Duodenal mucosa (tissue), 2 donors: ENCODE results near the gene ENPP7.

ENCODE experiments used
- H3K27ac ChIP-seq: one replicate; pipeline ENCODE4 v1.7.0; 2013; ENCODE audit warnings: low read depth, low read length
- H3K27me3 ChIP-seq, 2 donors: one replicate each; pipeline ENCODE4 v1.7.0; 2013; ENCODE audit warnings: low read length in 2 of 2, control low read depth in 1 of 2; ENCODE audit not compliant: insufficient read depth in 2 of 2, control insufficient read depth in 1 of 2
- H3K36me3 ChIP-seq, 2 donors: one replicate each; pipeline ENCODE4 v1.7.0; 2013; ENCODE audit warnings: low read length in 2 of 2, control low read depth in 1 of 2; ENCODE audit not compliant: insufficient read depth in 2 of 2, control insufficient read depth in 1 of 2
- H3K4me1 ChIP-seq, 2 donors: one replicate each; pipeline ENCODE4 v1.7.0; 2013; ENCODE audit warnings: low read length in 2 of 2, control low read depth in 1 of 2; ENCODE audit not compliant: insufficient read depth in 2 of 2, control insufficient read depth in 1 of 2
- H3K4me3 ChIP-seq, 2 donors: one replicate each; pipeline ENCODE4 v1.7.0; 2013; ENCODE audit warnings: low read length in 2 of 2, low read depth in 1 of 2
- H3K9ac ChIP-seq, 2 donors: one replicate each; pipeline ENCODE4 v1.7.0; 2013; ENCODE audit warnings: low read length in 2 of 2, low read depth in 1 of 2
- H3K9me3 ChIP-seq, 2 donors: one replicate each; pipeline ENCODE4 v1.7.0; 2013; ENCODE audit warnings: low read length in 2 of 2, control low read depth in 1 of 2; ENCODE audit not compliant: control insufficient read depth in 1 of 2

Gene ENPP7

DNA sequence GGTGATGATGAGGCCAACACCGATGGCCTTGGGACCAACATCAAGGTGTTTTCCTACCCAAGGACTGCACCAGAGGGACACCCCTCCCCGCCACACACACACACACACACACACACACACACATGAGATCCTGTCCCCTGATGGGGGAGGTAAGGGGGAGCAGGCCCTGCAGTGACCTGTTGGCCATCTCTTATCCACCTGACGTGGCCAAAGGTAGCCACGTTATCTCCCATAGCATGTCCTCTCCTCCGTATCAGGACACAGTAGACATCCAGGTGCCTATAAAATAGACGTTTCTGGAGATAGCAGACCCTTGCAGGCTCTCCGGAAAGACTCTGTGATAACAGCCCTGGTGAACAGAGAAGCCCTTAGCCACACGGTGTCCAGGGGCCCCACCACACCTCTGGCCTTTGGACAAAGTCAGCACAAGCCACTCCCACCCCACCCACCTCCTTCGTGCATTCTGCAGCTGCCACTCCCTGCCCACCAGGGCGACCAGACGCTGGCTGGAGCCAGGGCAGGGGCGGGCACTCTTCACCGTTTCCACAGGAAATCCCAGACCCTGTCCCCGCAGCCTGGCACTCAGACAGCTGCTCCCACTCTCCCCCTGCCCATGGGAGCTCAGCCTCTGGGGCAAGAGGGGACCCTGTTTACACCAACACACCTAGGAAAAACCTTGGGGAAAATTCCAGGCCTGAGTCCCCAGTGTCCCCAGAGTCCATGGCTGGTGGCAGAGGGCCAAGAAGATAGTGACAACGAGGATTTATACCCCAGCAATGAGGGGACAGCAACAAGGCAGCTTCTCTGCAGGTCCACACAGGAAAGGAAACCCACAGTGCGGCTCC is 15.4 kb upstream of the ENPP7 start:
- H3K36me3 ChIP-seq: no peaks in the 10 kb centered on the region
- no peaks in the 10 kb centered on the region for H3K9me3 ChIP-seq
- no peak overlapping the region for H3K27ac ChIP-seq
- peak overlapping the region in 1 of 2 donors; percentile 35 for H3K4me3 ChIP-seq
- H3K9ac ChIP-seq: no peak overlapping the region
- H3K4me1 ChIP-seq: peaks cover 5 to 32% of the 10 kb centered on the region in 2 donors
- H3K27me3 ChIP-seq: peaks cover 0 to 13% of the 10 kb centered on the region in 2 donors

DNA sequence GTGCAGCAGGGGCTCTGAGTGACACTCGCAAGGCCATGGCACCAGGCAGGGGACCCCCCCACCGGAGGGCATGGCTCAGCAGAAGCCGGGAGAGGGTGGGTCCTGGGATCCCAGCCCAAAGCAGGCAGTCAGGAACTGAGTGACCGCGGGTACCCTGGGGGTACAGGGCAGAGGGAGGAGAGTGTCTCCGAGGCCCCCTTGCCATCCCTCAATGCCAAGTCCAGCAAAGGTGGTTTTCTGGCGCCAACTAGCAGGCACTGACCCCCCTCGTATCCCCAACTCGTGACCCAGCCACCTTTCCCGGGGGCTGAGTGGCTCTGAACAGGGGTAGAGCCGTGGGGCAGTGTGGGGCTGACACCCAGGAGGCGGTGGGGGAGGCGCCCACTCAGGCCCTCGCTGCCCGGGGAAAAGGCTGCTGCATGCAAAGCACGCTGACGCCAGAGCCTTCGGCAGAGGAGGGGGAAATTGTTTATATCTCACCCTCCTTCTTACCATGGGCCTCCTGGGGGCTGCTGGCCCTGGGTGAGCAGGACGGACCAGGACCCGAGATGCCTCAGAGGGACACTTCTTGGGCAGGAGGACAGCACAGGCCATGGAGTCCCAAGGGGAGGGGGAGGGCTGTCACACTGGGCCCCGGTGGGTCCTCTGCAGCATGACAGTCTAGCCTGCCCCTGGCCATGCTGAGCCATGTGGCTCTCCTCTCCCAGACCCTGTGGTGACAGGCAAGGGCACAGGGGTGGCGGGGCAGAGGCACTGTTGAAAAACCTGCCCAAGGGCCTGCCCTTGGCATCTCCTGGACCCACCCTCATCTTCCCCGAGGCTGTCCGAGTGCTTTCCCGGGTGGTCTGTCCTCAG is 14.6 kb upstream of the ENPP7 start:
- H3K27ac ChIP-seq: no peak overlapping the region
- H3K9ac ChIP-seq: no peak overlapping the region
- H3K4me1 ChIP-seq: peaks cover 5 to 34% of the 10 kb centered on the region in 2 donors
- no peaks in the 10 kb centered on the region for H3K36me3 ChIP-seq
- peaks cover 0 to 13% of the 10 kb centered on the region in 2 donors for H3K27me3 ChIP-seq
- H3K9me3 ChIP-seq: no peaks in the 10 kb centered on the region
- no peak overlapping the region for H3K4me3 ChIP-seq

DNA sequence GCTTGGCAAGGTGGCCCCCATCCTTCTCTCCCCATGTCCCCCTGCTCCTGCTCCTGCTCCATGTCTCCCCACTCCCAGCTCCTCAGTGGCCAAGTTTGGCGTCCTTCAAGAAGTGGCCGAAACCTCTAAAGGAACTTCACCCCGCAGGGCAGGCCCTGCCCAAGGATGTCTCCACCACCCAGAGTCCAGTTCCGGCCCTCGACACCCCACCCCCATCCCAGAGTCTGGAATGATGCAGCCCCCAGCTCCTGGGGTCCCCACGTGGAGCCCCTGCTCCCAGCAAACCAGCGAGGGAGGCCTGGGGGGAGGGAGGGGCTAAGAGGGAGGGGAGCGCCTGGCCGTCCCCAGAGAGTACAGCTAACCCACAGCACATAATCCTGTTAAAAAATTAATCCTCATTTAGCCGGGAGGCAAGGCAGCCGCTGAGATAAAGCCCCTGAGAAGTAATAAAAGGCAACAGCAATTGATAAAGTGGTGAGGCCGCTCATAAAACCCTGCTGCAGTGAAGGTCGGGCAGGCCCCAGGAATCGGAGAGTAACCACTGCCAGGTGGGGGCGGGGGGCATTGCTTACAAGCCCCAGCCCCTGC is 9.9 kb upstream of the ENPP7 start:
- H3K9me3 ChIP-seq: no peaks in the 10 kb centered on the region
- H3K27me3 ChIP-seq: peaks cover 0 to 8% of the 10 kb centered on the region in 2 donors
- H3K4me3 ChIP-seq: no peak overlapping the region
- no peaks in the 10 kb centered on the region for H3K36me3 ChIP-seq
- no peak overlapping the region for H3K9ac ChIP-seq
- H3K4me1 ChIP-seq: peaks cover 11 to 32% of the 10 kb centered on the region in 2 donors
- no peak overlapping the region for H3K27ac ChIP-seq

DNA sequence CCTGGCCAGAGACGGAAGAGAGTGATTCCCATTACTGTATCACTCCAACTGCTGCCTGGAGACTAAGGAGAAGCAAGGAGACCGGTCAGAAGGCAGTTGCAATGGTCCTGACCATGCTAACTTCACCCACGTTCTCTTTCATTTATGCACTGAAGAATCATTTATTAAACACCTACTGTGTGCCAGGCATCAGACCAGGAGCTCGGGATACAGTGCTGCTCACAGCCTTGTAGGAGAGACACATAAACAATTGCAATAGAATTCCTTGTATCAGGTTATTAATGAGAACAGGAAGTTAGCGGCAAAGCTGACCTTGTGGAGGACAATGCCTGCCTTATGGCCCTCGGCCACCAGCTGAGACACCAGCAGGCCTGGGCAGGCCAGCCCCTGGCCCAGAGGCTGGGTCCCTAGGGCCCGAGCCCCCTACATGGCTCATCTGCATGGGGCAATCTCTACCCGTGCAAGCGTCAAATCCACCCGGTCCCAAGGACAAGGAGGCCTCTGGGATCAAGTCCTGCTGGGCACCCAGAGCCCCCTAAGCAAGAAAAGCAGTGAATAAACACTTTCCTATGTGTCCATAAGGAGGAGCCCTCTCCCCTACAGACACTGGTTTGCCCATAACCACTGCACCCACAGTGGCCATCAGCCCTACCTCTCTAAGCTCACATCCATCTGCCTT is 8.6 kb upstream of the ENPP7 start:
- no peaks in the 10 kb centered on the region for H3K27me3 ChIP-seq
- H3K9me3 ChIP-seq: no peaks in the 10 kb centered on the region
- no peak overlapping the region for H3K27ac ChIP-seq
- peaks cover 14 to 24% of the 10 kb centered on the region in 2 donors for H3K4me1 ChIP-seq
- no peak overlapping the region for H3K4me3 ChIP-seq
- no peaks in the 10 kb centered on the region for H3K36me3 ChIP-seq
- no peak overlapping the region for H3K9ac ChIP-seq

DNA sequence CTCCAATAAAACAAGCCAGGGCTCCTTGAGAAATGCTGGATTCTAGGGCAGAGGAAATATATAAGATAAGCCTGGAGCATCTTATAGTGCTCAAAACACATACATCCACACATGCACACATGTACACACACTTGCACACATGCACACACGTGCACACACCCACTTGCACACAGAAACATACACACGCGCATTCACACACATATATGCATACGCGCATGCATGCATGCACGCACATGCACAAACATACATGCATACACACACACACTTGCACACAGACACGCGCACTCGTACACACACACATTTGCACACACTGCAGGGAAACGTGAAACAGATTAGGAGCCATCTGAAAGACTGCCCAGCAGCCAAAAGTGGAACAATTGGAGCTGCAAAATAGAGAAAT is 8.0 kb upstream of the ENPP7 start:
- H3K9ac ChIP-seq: no peak overlapping the region
- no peak overlapping the region for H3K4me3 ChIP-seq
- no peaks in the 10 kb centered on the region for H3K36me3 ChIP-seq
- no peaks in the 10 kb centered on the region for H3K9me3 ChIP-seq
- H3K27me3 ChIP-seq: no peaks in the 10 kb centered on the region
- peaks cover 14 to 24% of the 10 kb centered on the region in 2 donors for H3K4me1 ChIP-seq
- H3K27ac ChIP-seq: no peak overlapping the region

DNA sequence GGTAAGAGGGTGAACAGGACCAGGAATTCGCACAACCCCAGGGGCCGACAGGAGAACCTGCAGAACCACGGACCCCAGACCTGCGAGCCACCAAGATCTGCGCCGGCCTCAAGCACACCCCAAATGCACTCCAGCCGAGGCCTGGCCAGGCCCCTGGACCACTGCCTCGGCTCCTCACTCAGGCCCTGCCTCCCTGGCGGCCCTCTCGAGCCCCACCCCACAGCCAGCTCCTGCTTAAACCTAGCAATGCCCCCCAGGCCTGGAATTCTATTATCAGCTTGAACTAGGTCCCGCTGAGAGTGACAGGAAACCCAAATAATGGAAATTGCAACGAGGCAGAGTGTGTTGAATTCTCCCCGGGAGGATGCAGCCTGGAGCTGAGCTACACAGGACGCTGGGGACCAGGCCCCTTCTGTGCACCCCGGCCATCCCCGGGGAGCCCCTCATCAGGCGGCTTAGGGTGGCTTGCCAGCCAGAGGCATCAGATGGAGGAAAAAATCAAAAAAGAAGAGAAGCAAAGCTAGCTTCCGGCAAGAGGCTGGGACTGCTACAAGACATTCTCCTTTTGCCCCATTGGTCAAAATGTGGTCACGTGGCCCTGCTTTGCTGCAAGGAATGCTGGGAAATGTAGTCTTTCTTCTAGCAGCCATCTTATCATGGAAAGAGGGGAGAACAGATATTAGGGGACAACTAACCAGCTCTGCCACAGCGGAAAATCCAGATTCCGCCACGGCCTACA is 2.4 kb upstream of the ENPP7 start:
- Histone ChIP-seq H3K4me3 (peak overlapping the region; percentile 55 to 62), H3K9ac (no peak overlapping the region), H3K27ac (no peak overlapping the region), H3K27me3 (no peaks in the 10 kb centered on the region), H3K9me3 (no peaks in the 10 kb centered on the region), H3K36me3 (no peaks in the 10 kb centered on the region), H3K4me1 (peaks cover 16 to 39% of the 10 kb centered on the region in 2 donors)

DNA sequence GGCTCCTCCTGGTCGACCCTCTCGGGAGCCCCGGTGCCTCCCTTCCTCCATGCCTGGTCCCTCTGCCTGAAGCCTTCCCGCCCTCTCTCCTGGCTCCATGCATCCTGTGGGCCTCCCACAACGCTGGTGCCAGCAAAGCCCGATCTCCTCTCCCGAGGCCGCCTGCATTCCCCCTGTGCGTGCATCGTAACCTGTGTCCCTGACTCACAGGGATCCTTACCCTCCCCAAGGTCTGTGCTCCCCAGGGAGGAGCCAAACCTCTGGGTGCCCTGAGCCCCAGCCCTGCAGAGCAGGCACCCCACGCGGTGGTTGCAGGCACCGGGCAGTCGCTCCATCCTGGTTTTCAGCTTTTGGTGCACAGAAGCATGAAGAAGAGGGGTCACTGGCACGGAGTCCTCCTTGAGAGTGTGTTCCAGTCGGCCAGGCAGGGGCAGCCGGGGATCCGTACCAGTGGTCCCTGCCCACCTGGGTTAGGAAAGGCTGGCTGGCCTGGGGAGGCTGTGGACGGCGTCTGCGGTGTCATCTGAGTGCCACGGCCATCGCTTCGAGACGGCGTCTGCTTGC is 1.8 kb upstream of the ENPP7 start:
- Histone ChIP-seq H3K9ac (no peak overlapping the region), H3K4me3 (peak overlapping the region; percentile 55 to 62), H3K27ac (no peak overlapping the region), H3K4me1 (peaks cover 21 to 45% of the 10 kb centered on the region in 2 donors), H3K36me3 (no peaks in the 10 kb centered on the region), H3K27me3 (no peaks in the 10 kb centered on the region), H3K9me3 (no peaks in the 10 kb centered on the region)

DNA sequence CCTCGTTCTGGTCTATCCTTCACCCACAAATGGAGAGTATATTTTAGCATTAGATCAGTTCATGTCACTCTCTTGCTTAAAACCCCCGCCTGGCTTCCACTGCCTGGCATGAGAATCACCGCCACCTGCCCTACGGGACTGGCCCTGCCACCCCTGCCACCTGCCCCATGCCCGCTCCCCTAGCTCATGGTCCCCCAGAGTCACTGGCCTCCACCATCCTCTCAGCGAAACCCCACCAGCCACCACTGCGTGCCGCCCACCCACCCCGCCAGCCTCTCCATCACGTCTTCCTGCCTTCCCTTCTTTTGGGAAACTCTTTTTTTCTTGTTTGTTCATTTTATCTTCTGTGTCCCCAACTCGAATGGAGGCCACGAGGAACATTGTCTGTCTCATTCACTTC is 982 bp upstream of the ENPP7 start:
- Histone ChIP-seq H3K4me1 (peaks cover 21 to 45% of the 10 kb centered on the region in 2 donors), H3K36me3 (no peaks in the 10 kb centered on the region), H3K27ac (no peak overlapping the region), H3K4me3 (no peak overlapping the region), H3K9me3 (no peaks in the 10 kb centered on the region), H3K9ac (no peak overlapping the region), H3K27me3 (no peaks in the 10 kb centered on the region)

DNA sequence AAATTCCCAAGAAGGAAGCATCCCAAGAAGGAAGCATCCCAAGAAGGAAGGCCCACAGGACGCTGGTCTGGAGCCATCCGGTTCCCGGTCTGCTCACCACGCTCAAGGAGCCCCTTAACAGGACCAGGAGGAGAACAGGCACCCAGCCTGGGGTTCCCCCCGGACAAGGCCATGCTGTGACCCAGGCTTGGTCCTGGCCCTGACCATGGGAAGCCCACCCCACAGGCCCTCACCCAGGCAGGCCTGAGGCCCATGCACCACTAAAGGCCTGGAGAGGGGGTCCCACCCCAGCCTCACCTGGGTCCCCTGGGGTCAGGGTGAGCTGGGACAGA is 340 bp upstream of the ENPP7 start:
- H3K4me3 ChIP-seq: peak overlapping the region in 1 of 2 donors; percentile 36
- no peak overlapping the region for H3K27ac ChIP-seq
- H3K9ac ChIP-seq: peak overlapping the region in 1 of 2 donors; percentile 12
- no peaks in the 10 kb centered on the region for H3K27me3 ChIP-seq
- peaks cover 21 to 45% of the 10 kb centered on the region in 2 donors for H3K4me1 ChIP-seq
- no peaks in the 10 kb centered on the region for H3K36me3 ChIP-seq
- H3K9me3 ChIP-seq: no peaks in the 10 kb centered on the region
